GM19240 (cell line): ENCODE results near the gene PRKCB.

ENCODE experiments used
- DNase-seq: peaks from one replicate; pipeline ENCODE4 v3.0.0; 2011; ENCODE audit warnings: low spot score; ENCODE audit not compliant: insufficient read length

Gene PRKCB

DNA sequence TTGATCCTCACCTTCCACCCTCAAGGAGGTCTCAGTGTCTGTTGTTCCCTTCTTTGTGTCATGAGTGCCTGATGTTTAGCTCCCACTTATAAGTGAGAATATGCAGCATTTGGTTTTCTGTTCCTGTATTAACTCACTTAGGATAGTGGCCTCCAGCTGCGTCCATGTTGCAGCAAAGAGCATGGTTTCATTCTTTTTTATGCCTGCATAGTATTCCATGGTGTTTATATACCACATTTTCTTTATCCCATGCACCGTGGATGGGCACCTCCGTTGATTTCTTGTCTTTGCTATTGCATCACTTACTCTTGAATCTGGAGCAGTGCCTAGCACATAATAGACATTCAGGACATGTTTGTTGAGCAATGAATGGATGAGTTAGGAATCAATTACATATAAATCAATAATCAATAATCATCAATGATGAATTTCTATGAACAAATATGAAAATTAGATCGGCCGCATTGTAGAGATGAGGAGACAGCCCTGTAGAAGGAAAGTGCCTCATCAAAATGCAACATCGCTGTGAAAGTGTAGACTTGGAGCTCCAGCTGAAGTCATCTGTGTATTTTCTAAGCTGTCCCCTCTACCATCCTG, 129.5 kb downstream of the PRKCB start:
- no peak for DNase-seq

DNA sequence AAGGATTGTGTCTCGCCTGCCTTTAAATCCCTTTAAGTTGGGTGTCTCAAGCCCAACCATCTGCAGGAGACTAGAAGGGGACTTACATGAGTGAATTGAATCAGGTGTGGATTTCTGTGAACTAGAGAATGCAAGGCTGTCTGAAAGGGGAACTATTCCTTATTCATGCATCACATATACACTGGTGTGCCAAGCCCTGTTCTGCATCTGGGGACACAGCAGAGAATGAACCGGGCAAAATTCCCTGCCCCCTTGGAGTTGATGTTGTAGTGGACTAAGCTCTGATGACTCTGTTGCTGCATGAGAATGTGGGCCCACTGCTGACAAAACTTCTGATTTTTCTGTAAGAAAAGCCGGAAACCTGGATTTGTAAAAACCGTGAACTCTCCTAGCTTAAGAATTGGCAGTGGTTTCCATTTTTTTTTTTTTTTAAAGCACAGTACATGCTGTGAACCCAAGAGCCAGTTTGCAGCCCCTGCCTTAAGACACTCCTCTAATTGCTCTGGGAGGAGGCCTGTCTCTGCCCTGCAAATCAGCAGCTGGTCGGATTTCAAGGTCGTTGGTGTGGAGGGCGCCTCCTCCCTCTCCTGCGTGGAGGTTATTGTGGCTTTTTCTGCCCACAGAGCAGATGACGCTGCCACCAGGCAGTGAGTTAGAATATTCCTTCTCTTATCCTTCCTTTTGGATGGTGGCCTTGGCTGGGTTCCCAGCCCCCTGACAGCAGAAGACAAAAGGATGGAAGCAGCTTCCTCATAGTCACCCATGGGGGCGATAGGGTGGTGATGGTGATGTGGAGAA, 131.0 kb downstream of the PRKCB start:
- DNase-seq: no peak

DNA sequence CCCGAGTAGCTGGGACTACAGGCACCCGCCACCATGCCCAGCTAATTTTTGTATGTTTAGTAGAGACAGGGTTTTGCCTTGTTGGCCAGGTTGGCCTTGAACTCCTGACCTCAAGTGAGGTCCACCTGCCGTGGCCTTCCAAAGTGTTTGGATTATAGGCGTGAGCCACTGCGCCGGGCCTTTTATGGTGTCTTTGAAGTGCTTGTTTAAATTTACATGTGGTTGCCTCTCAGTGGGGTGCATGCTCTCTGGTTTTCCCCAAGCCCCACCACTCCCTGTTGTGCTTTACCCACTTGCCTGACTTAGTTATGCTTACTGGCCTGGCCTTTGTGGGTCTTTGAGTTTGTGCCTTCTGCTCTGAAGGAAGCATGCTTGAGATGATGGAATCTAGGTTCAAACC, 132.0 kb downstream of the PRKCB start:
- DNase-seq: no peak

DNA sequence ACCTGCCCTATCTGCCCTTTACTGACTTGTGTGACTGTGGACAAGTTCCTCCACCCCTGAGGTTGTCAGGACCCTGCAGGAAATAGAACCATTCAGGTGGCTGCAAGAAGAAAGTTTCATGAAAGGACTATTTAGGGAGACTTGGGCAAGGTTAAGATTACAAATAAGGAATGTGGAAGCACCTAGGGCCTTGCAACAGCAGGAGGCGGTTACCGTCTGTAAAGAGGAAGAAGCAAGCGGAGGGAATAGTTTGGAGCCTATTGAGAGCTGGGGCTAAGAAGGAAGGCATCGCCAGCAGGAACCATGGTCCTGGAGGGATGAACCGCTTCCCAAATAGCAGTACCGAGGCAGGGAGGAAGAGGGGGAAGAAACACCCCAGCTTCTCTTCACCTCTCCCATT, 132.4 kb downstream of the PRKCB start:
- DNase-seq: no peak

DNA sequence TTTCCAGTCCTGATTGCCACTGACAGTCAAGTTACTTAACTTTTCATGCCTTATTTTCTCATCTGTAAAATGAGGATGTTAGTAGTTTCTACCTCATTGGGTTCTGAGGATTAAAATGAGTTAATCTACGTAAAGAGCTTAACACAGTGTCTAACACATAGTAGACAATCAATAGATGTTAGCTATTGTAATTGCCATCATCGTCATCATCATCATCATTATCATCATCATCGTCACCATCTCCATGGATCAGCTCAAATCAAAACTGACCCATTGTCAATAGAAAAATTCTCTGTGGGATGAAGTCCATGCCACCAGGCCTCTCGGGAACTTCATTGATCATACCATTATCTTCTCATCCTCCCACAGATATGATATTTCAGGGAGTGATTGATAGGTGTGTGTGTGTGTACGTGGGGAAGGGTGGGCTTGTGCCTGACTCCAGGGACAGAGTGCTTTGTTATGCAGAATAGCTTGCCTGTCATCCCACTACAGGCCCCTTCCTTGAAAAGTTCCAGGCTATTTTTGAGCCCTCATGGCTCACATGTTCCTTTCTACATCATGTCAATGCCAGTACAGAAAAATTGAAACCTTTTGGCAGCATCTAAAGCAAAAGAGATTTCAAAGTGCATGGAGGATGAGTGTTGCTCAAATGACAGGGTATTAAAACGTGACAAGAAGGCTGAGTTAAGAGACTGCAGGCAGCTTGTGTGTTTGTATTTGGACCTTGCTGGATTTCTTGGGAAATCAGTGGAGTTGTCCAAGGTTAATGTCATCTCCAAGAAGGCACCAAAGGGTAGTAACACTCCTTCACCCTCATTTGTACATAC, 133.9 kb downstream of the PRKCB start:
- DNase-seq: no peak

DNA sequence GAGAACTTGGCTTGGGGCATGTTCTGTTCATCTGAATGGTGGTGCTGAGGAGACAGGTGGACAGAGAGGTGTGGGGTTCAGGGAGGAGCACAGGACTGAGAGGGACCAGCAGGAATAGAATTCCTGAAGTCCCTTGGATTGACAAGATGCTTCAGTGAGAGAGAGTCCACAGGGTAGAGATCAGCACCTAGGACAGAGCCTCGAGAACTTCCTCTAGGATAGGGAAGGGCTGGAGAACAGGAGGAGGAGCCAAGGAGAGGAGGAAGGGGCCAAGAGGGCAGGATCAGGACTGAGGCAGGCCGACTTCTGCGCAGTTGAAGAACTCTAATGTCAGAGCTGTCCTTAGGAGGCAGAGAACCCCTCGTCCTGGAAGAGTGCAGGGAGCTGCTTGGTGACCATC, 138.4 kb downstream of the PRKCB start:
- no peak for DNase-seq

DNA sequence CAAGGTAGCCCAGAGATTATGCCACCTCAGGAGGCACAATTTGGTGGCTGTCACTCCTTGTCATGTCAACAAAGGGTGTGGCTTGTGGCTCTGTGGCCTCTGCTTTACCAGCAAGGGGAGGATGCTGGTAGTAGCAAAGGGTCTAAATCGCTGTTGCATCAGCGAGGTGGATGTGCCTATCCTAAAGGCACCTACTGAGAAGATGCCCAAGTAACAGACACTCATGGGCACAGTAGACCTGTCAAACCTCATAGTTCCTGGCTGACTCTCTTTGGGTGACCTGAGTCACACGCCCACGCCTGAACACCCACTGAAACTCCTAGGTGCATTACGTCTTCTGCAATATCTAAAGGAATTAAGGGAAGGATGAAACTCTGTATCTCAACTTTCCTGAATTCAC, 139.5 kb downstream of the PRKCB start:
- no peak for DNase-seq

DNA sequence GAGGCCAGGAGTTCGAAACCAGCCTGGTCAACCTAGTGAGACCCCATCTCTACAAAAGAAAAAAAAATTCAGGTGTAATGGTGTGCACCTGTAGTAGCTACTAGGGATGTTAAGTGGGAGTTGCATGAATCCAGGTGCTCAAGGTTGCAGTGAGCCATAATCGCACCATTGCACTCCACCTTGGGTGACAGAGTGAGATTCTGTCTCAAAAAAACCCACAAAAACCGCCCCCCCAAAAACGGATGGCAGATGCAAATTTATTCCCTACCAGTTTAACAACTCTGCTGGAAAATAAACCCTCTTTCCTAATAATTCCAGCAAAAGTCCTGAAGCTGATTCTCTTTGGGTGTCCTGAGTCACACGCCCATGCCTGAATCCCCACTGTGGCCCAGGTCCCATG, 140.3 kb downstream of the PRKCB start:
- DNase-seq: no peak

DNA sequence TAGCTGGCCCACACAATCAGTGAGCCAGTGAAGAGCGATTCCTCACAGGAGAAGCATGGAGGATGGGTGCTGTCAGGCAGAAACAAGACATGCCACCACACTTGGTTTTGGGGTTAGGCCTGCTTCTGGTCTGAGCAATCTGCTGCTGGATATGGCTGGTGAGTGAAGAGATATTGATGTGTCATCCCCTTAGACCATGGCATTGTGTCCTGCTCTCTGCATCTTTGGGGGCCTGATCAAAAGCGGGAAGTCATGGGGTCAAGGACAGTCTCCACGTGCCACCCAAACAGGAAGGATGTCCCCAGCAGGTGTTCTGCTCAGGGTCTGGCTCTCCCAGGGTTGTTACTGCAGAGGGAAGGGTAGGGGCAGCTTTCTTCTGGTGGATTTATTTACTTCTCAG, 140.7 kb downstream of the PRKCB start:
- no peak for DNase-seq

DNA sequence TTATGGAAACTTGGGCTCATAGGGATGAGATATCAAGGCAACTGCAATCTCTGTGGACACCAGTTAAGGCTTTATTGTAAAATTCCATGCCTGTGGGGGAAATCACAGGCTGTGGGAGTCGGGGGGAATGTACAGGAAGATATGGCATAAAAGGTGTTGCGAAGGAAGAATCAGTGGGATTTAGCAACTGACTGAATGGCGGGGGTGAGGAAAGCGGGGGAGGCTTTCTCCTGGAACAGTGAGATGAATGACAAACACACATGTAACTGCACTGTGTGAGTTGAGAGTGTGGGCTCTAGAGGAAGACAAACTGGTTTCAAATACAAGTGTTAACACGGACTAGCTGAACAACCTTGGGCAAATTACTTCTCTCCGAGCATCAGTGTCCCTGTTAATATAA, 143.7 kb downstream of the PRKCB start:
- DNase-seq: no peak

DNA sequence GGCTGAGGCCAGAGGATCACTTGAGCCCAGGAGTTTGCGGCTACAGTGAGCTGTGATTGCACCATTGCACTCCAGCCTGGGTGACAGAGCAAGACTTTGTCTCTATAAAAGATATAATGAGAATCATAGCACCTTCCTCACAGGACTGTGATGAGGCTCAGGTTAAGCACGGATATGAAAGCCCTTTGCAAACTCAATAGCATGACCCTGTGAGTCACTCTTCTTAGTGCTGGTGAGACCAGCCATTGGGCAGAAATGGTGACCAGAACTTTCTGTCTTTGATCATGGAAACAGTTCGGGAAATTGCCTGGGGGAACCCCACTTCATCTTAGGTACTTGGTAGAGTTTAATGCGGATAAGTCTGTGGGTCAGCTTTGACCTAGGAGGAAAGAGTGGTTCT, 144.2 kb downstream of the PRKCB start:
- no peak for DNase-seq

DNA sequence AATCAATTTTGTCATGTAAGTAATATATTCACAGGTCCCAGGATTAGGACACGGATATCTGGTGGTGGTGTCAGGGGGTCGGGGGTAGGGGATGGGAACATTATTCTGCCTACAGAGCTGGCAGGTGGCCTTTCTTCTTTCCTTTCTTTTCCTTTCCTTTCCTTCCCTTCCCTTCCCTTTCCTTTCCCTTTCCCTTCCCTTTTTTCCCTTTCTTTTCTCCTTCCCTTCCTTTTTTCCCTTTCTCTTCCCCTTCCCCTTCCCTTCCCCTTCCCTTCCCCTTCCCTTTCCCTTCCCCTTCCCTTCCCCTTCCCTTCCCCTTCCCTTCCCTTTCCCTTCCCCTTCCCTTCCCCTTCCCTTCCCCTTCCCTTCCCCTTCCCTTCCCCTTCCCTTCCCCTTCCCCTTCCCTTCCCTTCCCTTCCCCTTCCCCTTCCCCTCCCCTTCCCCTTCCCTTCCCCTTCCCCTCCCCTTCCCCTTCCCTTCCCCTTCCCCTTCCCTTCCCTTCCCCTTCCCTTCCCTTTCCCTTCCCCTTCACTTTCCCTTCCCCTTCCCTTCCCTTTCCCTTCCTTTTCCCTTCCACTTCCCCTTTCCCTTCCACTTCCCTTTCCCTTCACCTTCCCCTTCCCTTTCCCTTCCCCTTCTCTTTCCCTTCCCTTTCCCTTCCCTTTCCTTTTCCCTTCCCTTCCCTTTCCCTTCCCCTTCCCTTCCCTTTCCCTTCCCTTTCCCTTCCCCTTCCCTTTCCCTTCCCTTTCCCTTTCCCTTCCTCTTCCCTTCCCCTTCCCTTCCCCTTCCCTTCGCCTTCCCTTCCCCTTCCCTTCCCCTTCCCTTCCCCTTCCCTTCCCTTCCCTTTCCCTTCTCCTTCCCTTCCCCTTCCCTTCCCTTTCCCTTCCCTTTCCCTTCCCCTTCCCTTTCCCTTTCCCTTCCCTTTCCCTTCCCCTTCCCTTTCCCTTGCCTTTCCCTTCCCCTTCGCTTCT, 145.9 kb downstream of the PRKCB start:
- DNase-seq: no peak

DNA sequence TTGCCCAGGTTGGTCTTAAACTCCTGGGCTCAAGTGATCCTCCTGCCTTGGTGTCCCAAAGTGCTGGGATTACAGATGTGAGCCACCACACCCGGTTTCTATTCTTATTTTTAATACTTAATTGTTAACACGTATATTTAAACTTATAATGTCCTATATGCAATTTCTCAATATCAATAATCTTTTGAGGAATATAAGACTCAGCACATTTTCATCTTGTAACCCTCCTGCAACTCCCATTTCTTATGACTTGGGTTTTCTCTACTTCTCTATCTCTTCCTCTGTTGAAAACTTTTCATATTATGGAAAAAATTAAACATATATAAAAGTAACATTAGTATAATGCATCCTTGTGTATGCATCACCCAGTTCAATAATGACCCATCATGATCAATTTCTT, 150.7 kb downstream of the PRKCB start:
- no peak for DNase-seq

DNA sequence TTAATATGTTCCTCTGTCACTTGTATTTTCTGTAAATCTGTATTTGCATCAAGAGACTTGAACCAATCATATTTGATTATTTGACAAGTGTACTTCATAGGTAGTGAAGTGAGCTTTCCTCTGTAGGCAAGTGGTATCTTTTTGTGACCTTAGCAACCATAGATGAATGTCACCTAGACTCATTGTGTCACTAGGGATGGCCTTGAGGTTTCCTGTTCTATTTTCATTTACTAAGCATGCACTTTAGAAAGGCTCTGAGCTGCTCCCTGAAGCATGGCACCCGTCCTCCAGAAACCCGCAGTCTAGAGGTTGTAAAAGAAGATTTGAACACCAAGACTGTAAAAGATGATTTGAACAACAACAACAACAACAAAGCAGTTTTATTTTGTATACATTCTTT, 151.7 kb downstream of the PRKCB start:
- DNase-seq: peak; percentile 23

DNA sequence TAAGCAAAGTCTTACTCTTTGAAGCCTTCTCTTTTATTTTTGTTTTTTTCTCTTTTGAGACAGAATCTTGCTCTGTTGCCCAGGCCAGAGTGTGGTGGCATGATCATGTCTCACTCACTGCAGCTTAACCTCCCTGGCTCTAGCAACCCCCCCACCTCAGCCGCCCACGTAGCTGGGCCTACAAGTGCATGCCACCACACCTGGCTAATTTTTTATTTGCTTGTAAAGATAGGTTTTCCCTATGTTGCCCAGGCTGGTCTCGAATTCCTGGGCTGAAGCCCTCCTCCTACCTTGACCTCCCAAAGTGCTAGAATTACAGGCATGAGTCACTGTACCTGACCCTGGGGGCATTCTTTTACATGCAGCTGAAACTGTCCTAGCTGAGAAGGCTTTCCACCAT, 154.7 kb downstream of the PRKCB start:
- no peak for DNase-seq

DNA sequence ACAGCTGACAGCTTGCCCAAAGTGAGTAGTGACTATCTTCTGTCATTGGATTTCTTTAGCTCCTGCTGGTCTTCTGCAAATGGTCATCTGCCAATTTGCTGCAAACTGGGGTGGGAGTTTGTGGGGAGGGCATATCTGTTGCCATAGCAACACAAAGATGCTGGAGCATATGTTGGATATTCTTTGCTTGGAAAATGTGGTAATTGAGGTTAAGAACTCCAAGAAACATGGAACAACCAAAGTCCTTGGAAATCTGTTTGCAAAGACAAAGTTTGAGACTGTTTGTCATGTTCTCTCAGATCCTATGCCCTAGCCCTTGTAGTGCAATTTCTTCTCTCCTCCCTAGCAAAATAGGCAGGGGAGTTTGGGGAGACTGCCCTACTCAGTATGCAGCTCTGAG, 155.3 kb downstream of the PRKCB start:
- DNase-seq: no peak

DNA sequence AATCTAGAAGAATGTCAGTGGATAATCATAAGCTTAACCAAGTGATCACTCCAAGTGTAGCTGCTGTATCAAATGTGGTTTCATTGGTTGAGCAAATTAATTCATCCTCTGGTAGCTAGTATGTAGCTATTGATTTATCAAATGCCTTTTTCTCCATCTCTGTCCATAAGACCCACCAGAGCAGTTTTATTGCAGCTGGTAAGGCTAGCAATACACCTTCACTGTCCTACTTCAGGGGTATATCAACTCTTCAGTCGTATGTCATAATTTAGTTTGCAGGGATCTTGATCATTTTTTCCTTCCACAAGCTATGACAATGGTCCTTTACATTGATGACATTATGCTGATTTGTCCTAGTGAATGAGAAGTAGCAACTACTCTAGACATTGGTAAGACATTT, 158.8 kb downstream of the PRKCB start:
- DNase-seq: no peak

DNA sequence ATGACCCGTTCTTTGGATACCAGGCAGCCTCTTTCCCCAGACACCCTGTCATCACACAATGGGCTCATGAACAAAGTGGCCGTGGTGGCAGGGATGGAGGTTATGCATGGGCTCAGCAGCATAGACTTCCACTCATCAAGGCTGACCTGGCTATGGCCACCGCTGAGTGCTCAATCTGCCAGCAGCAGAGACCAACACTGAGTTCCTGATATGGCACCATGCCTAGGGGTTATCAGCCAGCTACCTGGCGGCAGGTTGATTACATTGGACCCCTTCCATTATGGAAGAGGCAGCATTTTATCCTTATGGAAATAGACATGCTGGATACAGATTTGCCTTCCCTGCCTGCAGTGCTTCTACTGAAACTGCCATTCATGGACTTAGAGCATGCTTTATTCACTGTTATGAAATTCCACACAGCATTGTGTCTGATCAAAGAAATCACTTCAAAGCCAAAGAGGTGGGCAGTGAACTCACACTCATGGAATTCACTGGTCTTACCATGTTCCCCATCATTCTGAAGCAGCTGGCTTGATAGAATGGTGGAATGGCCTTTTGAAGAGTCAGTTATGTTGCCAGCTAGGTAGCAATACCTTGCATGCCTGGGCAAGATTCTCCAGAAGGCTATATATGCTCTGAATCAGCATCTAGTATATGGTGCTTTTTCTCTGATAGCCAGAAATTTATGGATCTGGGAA, 160.6 kb downstream of the PRKCB start:
- no peak for DNase-seq

DNA sequence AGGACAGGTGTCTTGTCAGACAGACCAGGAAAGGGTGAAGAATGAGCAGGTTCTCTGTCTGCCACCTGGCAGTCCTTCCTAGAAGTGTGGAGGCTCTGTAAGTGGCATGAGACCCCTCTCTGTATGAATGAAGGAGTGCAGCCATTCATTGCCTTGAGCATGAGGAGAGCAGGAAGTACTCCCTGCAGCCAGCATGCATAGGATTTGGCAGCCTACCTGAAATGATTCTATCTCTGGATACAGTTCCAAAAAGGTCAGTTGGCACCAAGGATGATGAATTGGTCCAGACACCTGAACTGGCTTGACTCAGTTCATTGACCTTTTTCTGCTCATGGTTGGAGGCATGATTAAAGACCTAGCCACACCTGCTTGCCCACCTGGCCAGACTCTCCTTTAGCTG, 163.0 kb downstream of the PRKCB start:
- no peak for DNase-seq

DNA sequence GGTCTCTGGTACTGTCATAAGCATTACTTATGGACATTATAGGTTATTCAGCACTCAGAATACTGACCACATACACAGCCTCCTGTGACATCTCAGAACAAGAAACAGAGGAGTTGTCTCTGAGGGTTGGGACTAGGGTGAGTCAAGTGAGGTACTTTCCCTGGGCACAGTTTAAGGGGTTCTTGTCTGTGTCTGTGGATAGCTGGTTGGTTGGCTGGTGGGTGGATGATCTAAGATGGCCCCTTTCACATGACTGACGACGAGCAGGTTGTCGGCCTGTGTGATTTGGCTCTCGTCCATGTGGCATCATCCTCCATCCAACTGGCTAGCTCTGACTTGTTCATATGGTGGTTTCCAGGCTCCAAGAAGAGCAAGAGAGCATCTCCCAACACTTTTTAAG, 163.9 kb downstream of the PRKCB start:
- DNase-seq: no peak

DNA sequence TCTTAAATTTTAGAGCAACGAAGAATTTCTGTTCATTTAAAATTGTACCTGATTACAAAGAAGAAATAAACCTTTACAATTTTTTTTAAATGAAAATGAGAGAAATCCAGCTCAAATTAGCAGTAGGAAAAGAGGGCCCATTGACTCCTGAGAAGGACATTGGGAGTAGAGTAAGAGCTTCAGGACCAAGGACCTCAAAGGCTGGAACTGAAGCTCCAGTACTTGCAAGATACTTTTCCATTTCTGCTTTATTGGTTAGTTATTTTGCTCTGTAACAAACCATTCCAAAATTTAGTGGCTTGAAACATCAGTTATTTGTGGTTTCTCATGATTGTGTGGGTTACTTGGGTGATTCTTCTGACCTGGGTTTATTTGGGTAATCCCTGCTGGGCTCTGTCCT, 165.9 kb downstream of the PRKCB start:
- no peak for DNase-seq
